Body of pancreas (tissue), 4 donors: ENCODE data around the gene PKP4.

ENCODE experiments used
- POLR2A ChIP-seq, 3 donors: fragments of 450-650 bp; IDR thresholded peaks; one replicate each; pipeline ENCODE4 v1.6.1; 2016; ENCODE audit warnings: antibody characterized with exemption in 3 of 3, mild to moderate bottlenecking in 2 of 3
- TF ChIP-seq, protein P1 (sequence below), 7 experiments: fragments of 450-650 bp in 4 of 7; fragments of 200-600 bp in 3 of 7; sonication (generic) in 3 of 7; IDR thresholded peaks; one replicate each; pipeline ENCODE4 v1.5.1; 2016 to 2019; ENCODE audit warnings: antibody characterized with exemption in 7 of 7

DNA sequence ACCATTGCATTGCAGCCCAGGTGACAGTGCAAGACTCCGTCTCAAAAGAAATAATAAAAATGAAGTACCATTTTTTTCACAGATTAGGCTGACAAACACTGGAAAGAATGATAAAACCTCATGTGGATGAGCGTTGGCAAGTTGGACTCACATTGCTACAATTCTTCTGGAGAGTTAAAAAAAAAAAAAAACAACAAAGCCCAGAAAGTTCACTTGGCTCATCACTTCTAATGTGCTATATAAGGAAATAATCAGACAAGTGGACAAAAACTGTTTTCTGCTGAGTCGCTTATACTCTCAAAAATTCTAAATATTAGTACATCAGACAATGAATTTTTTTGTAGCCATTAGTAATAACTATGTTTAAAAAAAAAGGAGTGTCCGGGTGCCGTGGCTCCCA is 38.4 kb downstream of the PKP4 start:
- TF ChIP-seq, protein P1, sequence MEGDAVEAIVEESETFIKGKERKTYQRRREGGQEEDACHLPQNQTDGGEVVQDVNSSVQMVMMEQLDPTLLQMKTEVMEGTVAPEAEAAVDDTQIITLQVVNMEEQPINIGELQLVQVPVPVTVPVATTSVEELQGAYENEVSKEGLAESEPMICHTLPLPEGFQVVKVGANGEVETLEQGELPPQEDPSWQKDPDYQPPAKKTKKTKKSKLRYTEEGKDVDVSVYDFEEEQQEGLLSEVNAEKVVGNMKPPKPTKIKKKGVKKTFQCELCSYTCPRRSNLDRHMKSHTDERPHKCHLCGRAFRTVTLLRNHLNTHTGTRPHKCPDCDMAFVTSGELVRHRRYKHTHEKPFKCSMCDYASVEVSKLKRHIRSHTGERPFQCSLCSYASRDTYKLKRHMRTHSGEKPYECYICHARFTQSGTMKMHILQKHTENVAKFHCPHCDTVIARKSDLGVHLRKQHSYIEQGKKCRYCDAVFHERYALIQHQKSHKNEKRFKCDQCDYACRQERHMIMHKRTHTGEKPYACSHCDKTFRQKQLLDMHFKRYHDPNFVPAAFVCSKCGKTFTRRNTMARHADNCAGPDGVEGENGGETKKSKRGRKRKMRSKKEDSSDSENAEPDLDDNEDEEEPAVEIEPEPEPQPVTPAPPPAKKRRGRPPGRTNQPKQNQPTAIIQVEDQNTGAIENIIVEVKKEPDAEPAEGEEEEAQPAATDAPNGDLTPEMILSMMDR (IDR thresholded peaks at IDR 0.05), result no peak
- TF ChIP-seq POLR2A (IDR thresholded peaks at IDR 0.05), result no peak
